ENCODE results near the gene LMCD1.
"Not testable (repeated sequence)": the region's sequence is repeated elsewhere in the genome, so short reads cannot be mapped to it uniquely, and the experiment has no call there.

The LMCD1 gene

GRCh38 chr3:8571256-8571655, 69.6 kb downstream of the LMCD1 start:
- Histone ChIP-seq H3K4me3 (ENCODE audit: low read depth in 1 of 2, low read length in 2 of 2) (no peak overlapping the region), H3K9me3 (ENCODE audit: low read length) (no peaks in the 10 kb centered on the region), H3K36me3 (ENCODE audit: insufficient read depth, low read length) (no peaks in the 10 kb centered on the region), H3K27ac (ENCODE audit: low read depth, low read length) (no peak overlapping the region), H3K27me3 (ENCODE audit: control insufficient read depth in 1 of 2, insufficient read depth in 2 of 2, low read length in 2 of 2) (no peaks in the 10 kb centered on the region), H3K4me1 (ENCODE audit: insufficient read depth, low read length) (no peaks in the 10 kb centered on the region), H3K9ac (ENCODE audit: low read length) (no peak overlapping the region)

- Histone ChIP-seq H3K4me1 (ENCODE audit: insufficient read depth, low read length) (no peaks in the 10 kb centered on the region), H3K4me3 (ENCODE audit: low read depth in 1 of 2, low read length in 2 of 2) (no peak overlapping the region), H3K27ac (ENCODE audit: low read depth, low read length) (no peak overlapping the region), H3K9ac (ENCODE audit: low read length) (no peak overlapping the region), H3K27me3 (ENCODE audit: control insufficient read depth in 1 of 2, insufficient read depth in 2 of 2, low read length in 2 of 2) (no peaks in the 10 kb centered on the region), H3K9me3 (ENCODE audit: low read length) (no peaks in the 10 kb centered on the region), H3K36me3 (ENCODE audit: insufficient read depth, low read length) (no peaks in the 10 kb centered on the region)
Observed at GRCh38 chr3:8573342-8573926, 71.8 kb downstream of the LMCD1 start.

GRCh38 chr3:8574040-8574669, 72.5 kb downstream of the LMCD1 start:
- Histone ChIP-seq H3K27ac (ENCODE audit: low read depth, low read length) (no peak overlapping the region), H3K9ac (ENCODE audit: low read length) (no peak overlapping the region), H3K36me3 (ENCODE audit: insufficient read depth, low read length) (no peaks in the 10 kb centered on the region), H3K9me3 (ENCODE audit: low read length) (no peaks in the 10 kb centered on the region), H3K27me3 (ENCODE audit: control insufficient read depth in 1 of 2, insufficient read depth in 2 of 2, low read length in 2 of 2) (no peaks in the 10 kb centered on the region), H3K4me1 (ENCODE audit: insufficient read depth, low read length) (no peaks in the 10 kb centered on the region), H3K4me3 (ENCODE audit: low read depth in 1 of 2, low read length in 2 of 2) (no peak overlapping the region)

GRCh38 chr3:8574670-8575322, 73.2 kb downstream of the LMCD1 start:
- H3K27me3 ChIP-seq (ENCODE audit: control insufficient read depth in 1 of 2, insufficient read depth in 2 of 2, low read length in 2 of 2), result no peaks in the 10 kb centered on the region
- H3K4me1 ChIP-seq (ENCODE audit: insufficient read depth, low read length), result no peaks in the 10 kb centered on the region
- H3K27ac ChIP-seq (ENCODE audit: low read depth, low read length), result no peak overlapping the region
- no peak overlapping the region for H3K9ac ChIP-seq (ENCODE audit: low read length)
- no peaks in the 10 kb centered on the region for H3K36me3 ChIP-seq (ENCODE audit: insufficient read depth, low read length)
- no peaks in the 10 kb centered on the region for H3K9me3 ChIP-seq (ENCODE audit: low read length)
- no peak overlapping the region for H3K4me3 ChIP-seq (ENCODE audit: low read depth in 1 of 2, low read length in 2 of 2)

DNA sequence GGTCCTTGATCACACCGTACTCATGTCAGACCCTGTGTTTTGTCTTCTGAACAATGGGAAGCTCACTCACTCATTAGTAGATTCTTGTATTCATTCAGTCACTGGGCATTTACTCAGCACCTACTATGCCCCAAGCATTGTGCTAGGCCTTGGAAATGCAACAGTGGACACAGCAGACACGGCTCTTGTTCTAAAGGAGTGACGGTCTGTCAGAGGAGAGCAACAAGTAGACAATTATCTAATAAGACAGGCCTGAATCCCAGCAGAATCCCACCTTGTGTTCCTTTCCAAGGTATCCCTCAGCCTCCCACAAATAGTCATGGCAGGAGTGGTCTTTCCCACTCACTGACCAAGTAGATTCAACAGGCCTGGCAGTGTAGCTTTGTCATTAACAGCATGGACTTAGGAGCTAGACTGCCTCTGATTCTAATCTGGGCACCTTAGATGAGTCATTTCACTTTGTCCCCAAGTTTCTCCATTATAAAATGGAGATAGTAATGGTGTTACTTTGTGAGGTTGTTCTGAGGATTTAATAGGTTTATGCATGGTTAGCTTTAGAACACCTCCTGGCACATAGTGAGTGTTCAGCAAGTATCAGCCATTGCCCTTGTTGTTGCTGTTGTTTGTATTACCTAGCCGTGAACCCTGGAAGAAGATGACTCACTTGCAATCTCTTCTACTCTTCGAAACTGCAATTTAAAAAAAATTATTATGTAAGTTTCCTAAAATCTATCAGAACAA, 73.9 kb downstream of the LMCD1 start:
- no peak overlapping the region for H3K4me3 ChIP-seq (ENCODE audit: low read depth in 1 of 2, low read length in 2 of 2)
- no peaks in the 10 kb centered on the region for H3K4me1 ChIP-seq (ENCODE audit: insufficient read depth, low read length)
- no peaks in the 10 kb centered on the region for H3K9me3 ChIP-seq (ENCODE audit: low read length)
- no peaks in the 10 kb centered on the region for H3K36me3 ChIP-seq (ENCODE audit: insufficient read depth, low read length)
- no peaks in the 10 kb centered on the region for H3K27me3 ChIP-seq (ENCODE audit: control insufficient read depth in 1 of 2, insufficient read depth in 2 of 2, low read length in 2 of 2)
- H3K9ac ChIP-seq (ENCODE audit: low read length), result no peak overlapping the region
- no peak overlapping the region for H3K27ac ChIP-seq (ENCODE audit: low read depth, low read length)

- Histone ChIP-seq H3K9me3 (ENCODE audit: low read length) (no peaks in the 10 kb centered on the region), H3K4me1 (ENCODE audit: insufficient read depth, low read length) (no peaks in the 10 kb centered on the region), H3K27ac (ENCODE audit: low read depth, low read length) (no peak overlapping the region), H3K36me3 (ENCODE audit: insufficient read depth, low read length) (no peaks in the 10 kb centered on the region), H3K27me3 (ENCODE audit: control insufficient read depth in 1 of 2, insufficient read depth in 2 of 2, low read length in 2 of 2) (no peaks in the 10 kb centered on the region), H3K4me3 (ENCODE audit: low read depth in 1 of 2, low read length in 2 of 2) (no peak overlapping the region), H3K9ac (ENCODE audit: low read length) (no peak overlapping the region)
Observed at GRCh38 chr3:8576436-8576835, 74.8 kb downstream of the LMCD1 start.

- Histone ChIP-seq H3K4me1 (ENCODE audit: insufficient read depth, low read length) (no peaks in the 10 kb centered on the region), H3K4me3 (ENCODE audit: low read depth in 1 of 2, low read length in 2 of 2) (no peak overlapping the region), H3K36me3 (ENCODE audit: insufficient read depth, low read length) (no peaks in the 10 kb centered on the region), H3K27me3 (ENCODE audit: control insufficient read depth in 1 of 2, insufficient read depth in 2 of 2, low read length in 2 of 2) (no peaks in the 10 kb centered on the region), H3K9me3 (ENCODE audit: low read length) (no peaks in the 10 kb centered on the region), H3K9ac (ENCODE audit: low read length) (no peak overlapping the region), H3K27ac (ENCODE audit: low read depth, low read length) (no peak overlapping the region)
Observed at GRCh38 chr3:8576841-8577571, 75.4 kb downstream of the LMCD1 start.

- no peaks in the 10 kb centered on the region for H3K4me1 ChIP-seq (ENCODE audit: insufficient read depth, low read length)
- no peak overlapping the region for H3K27ac ChIP-seq (ENCODE audit: low read depth, low read length)
- no peaks in the 10 kb centered on the region for H3K36me3 ChIP-seq (ENCODE audit: insufficient read depth, low read length)
- no peak overlapping the region for H3K4me3 ChIP-seq (ENCODE audit: low read depth in 1 of 2, low read length in 2 of 2)
- H3K27me3 ChIP-seq (ENCODE audit: control insufficient read depth in 1 of 2, insufficient read depth in 2 of 2, low read length in 2 of 2), result no peaks in the 10 kb centered on the region
- H3K9ac ChIP-seq (ENCODE audit: low read length), result no peak overlapping the region
- no peaks in the 10 kb centered on the region for H3K9me3 ChIP-seq (ENCODE audit: low read length)
Observed at GRCh38 chr3:8578282-8578681, 76.7 kb downstream of the LMCD1 start.

DNA sequence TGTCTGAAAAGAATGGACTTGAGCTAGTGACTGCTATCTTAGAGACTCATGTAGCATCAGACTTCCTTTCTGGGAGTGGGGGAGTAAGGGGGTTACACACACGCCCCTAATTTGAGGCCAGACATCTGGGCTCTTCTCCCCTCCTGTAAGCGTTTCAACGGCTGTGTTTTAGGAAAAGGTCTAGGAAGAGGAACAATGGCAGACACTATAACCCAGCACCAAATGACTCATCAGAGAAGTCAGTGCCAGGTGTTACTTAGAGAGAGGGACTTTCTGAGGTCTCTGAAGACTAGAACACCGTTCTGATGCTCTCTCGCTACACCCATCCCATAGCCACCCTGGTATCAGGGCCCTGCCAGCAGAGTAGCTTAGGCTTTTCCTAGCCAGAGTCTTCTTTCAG, 77.5 kb downstream of the LMCD1 start:
- no peak overlapping the region for H3K27ac ChIP-seq (ENCODE audit: low read depth, low read length)

DNA sequence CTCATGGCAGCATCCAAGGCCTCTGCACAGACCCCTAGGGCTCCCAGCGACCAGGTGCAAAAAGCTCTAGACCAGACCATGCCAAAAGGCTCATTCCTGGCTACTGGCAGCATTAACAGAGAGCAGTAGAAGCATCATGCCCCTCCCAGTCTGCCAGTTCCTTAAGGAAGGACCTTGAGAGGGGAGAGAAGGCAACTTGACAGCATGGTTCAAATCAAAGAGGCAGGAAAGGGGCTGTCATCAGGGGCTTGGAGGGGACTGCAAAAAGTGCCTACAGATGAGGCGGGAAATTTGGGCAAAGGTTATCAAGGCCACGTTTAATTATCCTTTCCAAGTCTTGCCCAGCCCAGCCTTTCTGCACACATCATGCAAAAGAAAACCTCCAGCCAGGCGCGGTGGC, 78.3 kb downstream of the LMCD1 start:
- H3K9ac ChIP-seq (ENCODE audit: low read length), result no peak overlapping the region
- H3K27ac ChIP-seq (ENCODE audit: low read depth, low read length), result no peak overlapping the region
- no peaks in the 10 kb centered on the region for H3K36me3 ChIP-seq (ENCODE audit: insufficient read depth, low read length)
- H3K9me3 ChIP-seq (ENCODE audit: low read length), result no peaks in the 10 kb centered on the region
- no peaks in the 10 kb centered on the region for H3K4me1 ChIP-seq (ENCODE audit: insufficient read depth, low read length)
- H3K27me3 ChIP-seq (ENCODE audit: control insufficient read depth in 1 of 2, insufficient read depth in 2 of 2, low read length in 2 of 2), result no peaks in the 10 kb centered on the region
- no peak overlapping the region for H3K4me3 ChIP-seq (ENCODE audit: low read depth in 1 of 2, low read length in 2 of 2)

More for the DNA sequence above, 77.5 kb downstream of the LMCD1 start:
- no peak overlapping the region for H3K9ac ChIP-seq (ENCODE audit: low read length)
- H3K4me1 ChIP-seq (ENCODE audit: insufficient read depth, low read length), result no peaks in the 10 kb centered on the region
- no peak overlapping the region for H3K4me3 ChIP-seq (ENCODE audit: low read depth in 1 of 2, low read length in 2 of 2)
- no peaks in the 10 kb centered on the region for H3K9me3 ChIP-seq (ENCODE audit: low read length)
- H3K27me3 ChIP-seq (ENCODE audit: control insufficient read depth in 1 of 2, insufficient read depth in 2 of 2, low read length in 2 of 2), result no peaks in the 10 kb centered on the region
- no peaks in the 10 kb centered on the region for H3K36me3 ChIP-seq (ENCODE audit: insufficient read depth, low read length)

DNA sequence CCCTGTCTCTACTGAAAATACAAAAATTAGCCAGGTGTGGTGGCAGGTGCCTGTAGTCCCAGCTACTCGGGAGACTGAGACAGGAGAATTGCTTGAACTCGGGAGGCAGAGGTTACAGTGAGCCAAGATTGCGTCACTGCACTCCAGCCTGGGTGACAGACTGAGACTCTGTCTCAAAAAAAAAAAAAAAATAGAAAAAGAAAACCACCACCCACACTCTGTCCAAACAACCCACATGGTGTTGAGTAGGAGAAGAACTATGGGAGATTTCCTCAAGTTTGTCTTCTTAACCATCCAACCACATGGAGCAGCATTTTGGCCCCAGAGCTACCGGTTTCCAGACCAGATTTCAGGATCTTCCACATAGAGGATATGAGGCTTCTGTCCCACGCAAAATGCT, 78.8 kb downstream of the LMCD1 start:
- not testable (repeated sequence) for H3K27me3 ChIP-seq (ENCODE audit: control insufficient read depth in 1 of 2, insufficient read depth in 2 of 2, low read length in 2 of 2); H3K4me1 ChIP-seq (ENCODE audit: insufficient read depth, low read length); H3K36me3 ChIP-seq (ENCODE audit: insufficient read depth, low read length); H3K9me3 ChIP-seq (ENCODE audit: low read length); H3K9ac ChIP-seq (ENCODE audit: low read length); H3K4me3 ChIP-seq (ENCODE audit: low read depth in 1 of 2, low read length in 2 of 2); H3K27ac ChIP-seq (ENCODE audit: low read depth, low read length)

All from muscle layer of colon (tissue), 2 donors.